Fibroblast of the aortic adventitia (primary cell): ENCODE measurements around the gene ANKRD18B. TPM values are rescaled to one million over a fixed set of nuclear protein-coding genes. Genes with fewer than 3 reads are reported as not detected.
"Not testable (repeated sequence)": the region's sequence is repeated elsewhere in the genome, so short reads cannot be mapped to it uniquely, and the experiment has no call there.

ENCODE experiments used
- DNase-seq: peaks from one replicate; pipeline ENCODE4 v3.0.0-alpha.2; 2010; ENCODE audit warnings: low read depth
- H3K4me3 ChIP-seq: 2 replicates; pipeline ENCODE4 v1.5.1; 2011; ENCODE audit warnings: low read depth, mild to moderate bottlenecking, control low read depth, low read length, moderate library complexity
- CTCF ChIP-seq: IDR thresholded peaks from 2 replicates; pipeline ENCODE4 v1.5.1; 2011; ENCODE audit warnings: mild to moderate bottlenecking, low read length, control low read depth, inconsistent platforms; ENCODE audit not compliant: insufficient read depth
- total RNA-seq: library from RNA; depleted of rRNA; stranded (reverse); fragments of >200 nt; gene quantifications from 2 replicates; pipeline ENCODE4 v1.2.3, GENCODE V29; 2012; ENCODE audit warnings: low replicate concordance

ANKRD18B gene
- total RNA-seq, 1 donor: 1.9 TPM

GRCh38 chr9:33588876-33589275 is 64.8 kb downstream of the ANKRD18B start:
- H3K4me3 ChIP-seq: not testable (repeated sequence)

GRCh38 chr9:33590857-33591256 is 66.8 kb downstream of the ANKRD18B start:
- DNase-seq: not testable (repeated sequence)

More at GRCh38 chr9:33588876-33589275, 64.8 kb downstream of the ANKRD18B start:
- DNase-seq: not testable (repeated sequence)

GRCh38 chr9:33596974-33597373 is 72.9 kb downstream of the ANKRD18B start:
- DNase-seq, H3K4me3 ChIP-seq: not testable (repeated sequence)

More at GRCh38 chr9:33590857-33591256, 66.8 kb downstream of the ANKRD18B start:
- H3K4me3 ChIP-seq: not testable (repeated sequence)

GRCh38 chr9:33597386-33597785 is 73.3 kb downstream of the ANKRD18B start:
- not testable (repeated sequence) for H3K4me3 ChIP-seq, DNase-seq

GRCh38 chr9:33598796-33599379 is 74.8 kb downstream of the ANKRD18B start:
- not testable (repeated sequence) for H3K4me3 ChIP-seq, DNase-seq

- not testable (repeated sequence) for DNase-seq, H3K4me3 ChIP-seq
Observed at GRCh38 chr9:33600911-33601310, 76.9 kb downstream of the ANKRD18B start.

- peak; percentile 37 for TF ChIP-seq CTCF
- not testable (repeated sequence) for H3K4me3 ChIP-seq, DNase-seq
Observed at GRCh38 chr9:33604249-33604648, 80.2 kb downstream of the ANKRD18B start.

- not testable (repeated sequence) for H3K4me3 ChIP-seq, DNase-seq
Observed at GRCh38 chr9:33604936-33605335, 80.9 kb downstream of the ANKRD18B start.

GRCh38 chr9:33611358-33611757 is 87.3 kb downstream of the ANKRD18B start:
- TF ChIP-seq CTCF: no peak
- no peak for DNase-seq
- no peak overlapping the region for H3K4me3 ChIP-seq

GRCh38 chr9:33612410-33612809 is 88.4 kb downstream of the ANKRD18B start:
- H3K4me3 ChIP-seq, DNase-seq: not testable (repeated sequence)

- no peak for TF ChIP-seq CTCF
- H3K4me3 ChIP-seq: no peak overlapping the region
- DNase-seq: no peak
Observed at GRCh38 chr9:33614001-33614687, 90.1 kb downstream of the ANKRD18B start.

- DNase-seq, H3K4me3 ChIP-seq: not testable (repeated sequence)
Observed at GRCh38 chr9:33618370-33618769, 94.3 kb downstream of the ANKRD18B start.
